ENCODE measurements around the gene CCT3. TPM values are rescaled to one million over a fixed set of nuclear protein-coding genes. Genes with fewer than 3 reads are reported as not detected.

Gene CCT3
- total RNA-seq, 4 donors from 2014 or later: 149 to 258 (median 226) TPM

DNA sequence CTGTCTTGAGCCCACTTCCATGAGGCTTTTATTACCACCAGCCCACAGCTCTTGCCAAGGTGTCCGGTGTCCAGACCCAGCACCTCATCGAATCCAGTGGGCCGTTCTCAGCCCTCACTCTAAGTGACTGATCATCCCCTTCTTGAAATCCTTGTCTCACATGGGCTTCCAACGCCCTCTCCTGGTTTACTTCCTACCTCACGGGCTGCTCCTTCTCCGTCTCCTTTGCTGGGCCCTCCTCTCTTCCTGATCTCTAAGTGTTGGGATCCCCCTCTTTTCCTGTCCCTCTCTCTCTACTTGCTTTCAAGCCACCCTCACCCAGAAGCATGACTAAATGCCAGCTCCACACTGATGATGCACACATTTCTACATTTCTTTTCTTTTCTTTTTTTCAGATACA is 21.9 kb upstream of the CCT3 start:
- no peaks in the 10 kb centered on the region for H3K36me3 ChIP-seq
- no peaks in the 10 kb centered on the region for H3K9me3 ChIP-seq
- H3K4me3 ChIP-seq: no peak overlapping the region
- no peak overlapping the region for H3K27ac ChIP-seq
- intact Hi-C loops (cut with DNase I): no loop called here
- H3K4me1 ChIP-seq: peaks cover 0 to 8% (median 4%) of the 10 kb centered on the region in 3 donors
- peaks cover 0 to 62% (median 8%) of the 10 kb centered on the region in 4 donors for H3K27me3 ChIP-seq
- WGBS, 2 donors: 47 to 50% methylated on average over 6 of the region's 6 CpGs
- no peak for DNase-seq
- TF ChIP-seq, protein P1, sequence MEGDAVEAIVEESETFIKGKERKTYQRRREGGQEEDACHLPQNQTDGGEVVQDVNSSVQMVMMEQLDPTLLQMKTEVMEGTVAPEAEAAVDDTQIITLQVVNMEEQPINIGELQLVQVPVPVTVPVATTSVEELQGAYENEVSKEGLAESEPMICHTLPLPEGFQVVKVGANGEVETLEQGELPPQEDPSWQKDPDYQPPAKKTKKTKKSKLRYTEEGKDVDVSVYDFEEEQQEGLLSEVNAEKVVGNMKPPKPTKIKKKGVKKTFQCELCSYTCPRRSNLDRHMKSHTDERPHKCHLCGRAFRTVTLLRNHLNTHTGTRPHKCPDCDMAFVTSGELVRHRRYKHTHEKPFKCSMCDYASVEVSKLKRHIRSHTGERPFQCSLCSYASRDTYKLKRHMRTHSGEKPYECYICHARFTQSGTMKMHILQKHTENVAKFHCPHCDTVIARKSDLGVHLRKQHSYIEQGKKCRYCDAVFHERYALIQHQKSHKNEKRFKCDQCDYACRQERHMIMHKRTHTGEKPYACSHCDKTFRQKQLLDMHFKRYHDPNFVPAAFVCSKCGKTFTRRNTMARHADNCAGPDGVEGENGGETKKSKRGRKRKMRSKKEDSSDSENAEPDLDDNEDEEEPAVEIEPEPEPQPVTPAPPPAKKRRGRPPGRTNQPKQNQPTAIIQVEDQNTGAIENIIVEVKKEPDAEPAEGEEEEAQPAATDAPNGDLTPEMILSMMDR (IDR thresholded peaks at IDR 0.05): peak in 1 of 6 experiments; percentile 4
- no peak for TF ChIP-seq POLR2A (IDR thresholded peaks at IDR 0.05)

DNA sequence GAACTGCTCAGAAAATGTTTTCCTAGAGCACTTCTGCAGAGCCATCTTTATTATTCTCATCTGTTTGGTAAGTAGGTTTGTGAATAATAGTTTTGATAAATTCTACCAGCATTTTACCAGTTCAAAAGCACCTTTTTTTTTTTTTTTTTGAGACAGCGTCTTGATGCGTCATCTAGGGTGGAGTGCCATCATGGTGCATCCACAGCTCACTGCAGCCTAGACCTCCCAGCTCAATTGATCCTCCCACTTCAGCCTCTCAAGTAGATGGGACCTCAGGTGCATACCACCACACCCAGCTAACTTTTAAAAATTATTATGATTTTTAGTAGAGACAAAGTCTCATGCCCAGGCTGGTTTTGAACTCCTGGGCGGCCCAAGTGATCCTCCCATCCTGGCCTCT is 21.2 kb upstream of the CCT3 start:
- H3K9me3 ChIP-seq: no peaks in the 10 kb centered on the region
- no peak for TF ChIP-seq POLR2A (IDR thresholded peaks at IDR 0.05)
- TF ChIP-seq, protein P1 (IDR thresholded peaks at IDR 0.05): no peak
- WGBS, 2 donors: 89 to 92% methylated on average over 3 of the region's 3 CpGs
- intact Hi-C loops (cut with DNase I): no loop called here
- DNase-seq: no peak
- H3K27me3 ChIP-seq: peaks cover 0 to 58% (median 8%) of the 10 kb centered on the region in 4 donors
- H3K4me3 ChIP-seq: no peak overlapping the region
- no peak overlapping the region for H3K27ac ChIP-seq
- H3K4me1 ChIP-seq: peaks cover 0 to 8% (median 4%) of the 10 kb centered on the region in 3 donors
- no peaks in the 10 kb centered on the region for H3K36me3 ChIP-seq

DNA sequence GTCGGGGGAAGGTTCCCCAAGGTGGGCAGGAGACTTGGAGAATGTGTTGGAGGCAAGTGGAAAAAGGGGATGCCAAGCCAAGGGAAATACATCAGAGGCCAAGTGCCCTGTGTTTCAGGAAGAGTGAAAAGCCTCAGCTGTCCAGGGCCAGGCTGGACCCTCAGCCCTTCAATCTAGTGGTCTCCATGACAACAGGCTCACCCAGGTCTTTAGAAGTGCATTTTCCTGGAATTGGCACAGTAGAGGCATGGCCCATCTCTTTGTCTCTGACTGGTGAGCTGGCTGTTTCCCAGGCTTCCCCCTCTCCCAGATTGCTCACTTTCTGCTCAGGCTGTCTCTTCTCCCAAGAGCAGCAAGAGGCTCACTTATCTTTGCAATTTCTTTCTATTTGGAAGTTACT is 20.5 kb upstream of the CCT3 start:
- intact Hi-C loops (cut with DNase I): no loop called here
- no peak for TF ChIP-seq POLR2A (IDR thresholded peaks at IDR 0.05)
- TF ChIP-seq, protein P1 (IDR thresholded peaks at IDR 0.05): no peak
- Histone ChIP-seq H3K4me3 (no peak overlapping the region), H3K36me3 (no peaks in the 10 kb centered on the region), H3K27ac (no peak overlapping the region), H3K9me3 (no peaks in the 10 kb centered on the region), H3K4me1 (peaks cover 0 to 8% (median 4%) of the 10 kb centered on the region in 3 donors), H3K27me3 (peaks cover 0 to 53% (median 8%) of the 10 kb centered on the region in 4 donors)
- no peak for DNase-seq
- WGBS, 2 donors: 90 to 100% methylated on average over 1 of the region's 1 CpG

GRCh38 chr1:156357977-156358376 is 19.9 kb upstream of the CCT3 start:
- 91 to 97% methylated on average over 2 of the region's 2 CpGs for WGBS, 2 donors
- H3K4me3 ChIP-seq: no peak overlapping the region
- no peaks in the 10 kb centered on the region for H3K36me3 ChIP-seq
- intact Hi-C loops (cut with DNase I): no loop called here
- H3K27me3 ChIP-seq: peaks cover 0 to 46% (median 8%) of the 10 kb centered on the region in 4 donors
- TF ChIP-seq, protein P1 (IDR thresholded peaks at IDR 0.05): no peak
- TF ChIP-seq POLR2A (IDR thresholded peaks at IDR 0.05): no peak
- H3K4me1 ChIP-seq: peaks cover 0 to 8% (median 4%) of the 10 kb centered on the region in 3 donors
- no peak for DNase-seq
- H3K9me3 ChIP-seq: no peaks in the 10 kb centered on the region
- no peak overlapping the region for H3K27ac ChIP-seq

- H3K27me3 ChIP-seq: peaks cover 0 to 46% (median 8%) of the 10 kb centered on the region in 4 donors
- 13 to 29% methylated on average over 6 to 16 of the region's 22 CpGs for WGBS, 2 donors
- TF ChIP-seq, protein P1 (IDR thresholded peaks at IDR 0.05): peak; percentile 24 to 83 (median 64)
- no peak for TF ChIP-seq POLR2A (IDR thresholded peaks at IDR 0.05)
- peaks cover 0 to 8% (median 4%) of the 10 kb centered on the region in 3 donors for H3K4me1 ChIP-seq
- intact Hi-C loops (cut with DNase I): no loop called here
- no peak overlapping the region for H3K4me3 ChIP-seq
- no peaks in the 10 kb centered on the region for H3K9me3 ChIP-seq
- H3K27ac ChIP-seq: no peak overlapping the region
- DNase-seq: no peak
- H3K36me3 ChIP-seq: no peaks in the 10 kb centered on the region
Measured at GRCh38 chr1:156356875-156357534, 18.9 kb upstream of the CCT3 start.

Measured in esophagus squamous epithelium (tissue), 5 donors.